ENCODE data around the gene KIF17. TPM values are rescaled to one million over a fixed set of nuclear protein-coding genes. Genes with fewer than 3 reads are reported as not detected.
A peak's percentile ranks its signal among the peaks of the same experiment; 100 is the strongest.

KIF17 gene
- total RNA-seq, 1 experiment from 2014 or later, result 5.1 TPM

GRCh38 chr1:20716232-20716631, 1.6 kb downstream of the KIF17 start:
- H3K23me2 ChIP-seq (ENCODE audit: insufficient read length, low read depth, low read length, poor library complexity, severe bottlenecking), result peaks cover 7% of the 10 kb centered on the region
- H2AK5ac ChIP-seq (ENCODE audit: insufficient read length, low read length), result no peak overlapping the region
- WGBS (ENCODE audit: extremely low coverage, insufficient read length, low lambda C conversion rate), result no CpG with 5 or more reads among the region's 13 CpGs
- no peak overlapping the region for H3K4ac ChIP-seq (ENCODE audit: low read depth, low read length)
- Mint-ChIP-seq H3K36me3 (ENCODE audit: insufficient read depth in 1 of 3, low read depth in 3 of 3) (peaks cover 0 to 8% (median 0%) of the 10 kb centered on the region in 3 experiments; a peak in 1 of 7 replicates), H3K27me3 (ENCODE audit: low read depth) (peaks cover 48% of the 10 kb centered on the region), H3K4me1 (peaks cover 4 to 14% of the 10 kb centered on the region in 2 experiments), H3K4me3 (peak overlapping the region; percentile 49 to 77; a peak in 4 of 5 replicates), H3K9me3 (no peaks in the 10 kb centered on the region), H3K27ac (no peak overlapping the region; a peak in 1 of 7 replicates)
- no peak overlapping the region for H2BK20ac ChIP-seq (ENCODE audit: low read depth, low read length, poor library complexity, severe bottlenecking)
- H2AFZ ChIP-seq (ENCODE audit: low read length), result no peak overlapping the region
- H4K20me1 ChIP-seq (ENCODE audit: control insufficient read depth, insufficient read depth, insufficient read length), result peaks cover 5% of the 10 kb centered on the region
- H3T11ph ChIP-seq (ENCODE audit: low read length), result no peak overlapping the region
- no peak overlapping the region for H2BK12ac ChIP-seq (ENCODE audit: insufficient read length, low read depth, low read length)
- H3K9ac ChIP-seq (ENCODE audit: extremely low read depth, insufficient read length, low read length), result no peak overlapping the region
- no peak overlapping the region for H4K8ac ChIP-seq (replicated peaks; ENCODE audit: insufficient read length, low read depth, low read length)
- no peak overlapping the region for H3K4me2 ChIP-seq (ENCODE audit: insufficient read depth, insufficient read length, low read length)
- no peak overlapping the region for H2BK5ac ChIP-seq (ENCODE audit: insufficient read length, low read length)
- H3K18ac ChIP-seq (ENCODE audit: insufficient read length, low read depth, low read length), result no peak overlapping the region
- H3K56ac ChIP-seq (ENCODE audit: insufficient read length, low read depth, low read length), result no peak overlapping the region
- no peaks in the 10 kb centered on the region for H3K79me1 ChIP-seq (ENCODE audit: insufficient read depth, low read depth, low read length, poor library complexity, severe bottlenecking)
- H2BK15ac ChIP-seq (ENCODE audit: low read depth, low read length), result no peak overlapping the region
- H3K14ac ChIP-seq (ENCODE audit: insufficient read depth, low read length), result no peak overlapping the region
- no peak overlapping the region for H2BK120ac ChIP-seq (ENCODE audit: low read depth, low read length, poor library complexity, severe bottlenecking)
- H3K23ac ChIP-seq (ENCODE audit: insufficient read length, low read depth, low read length), result no peak overlapping the region
- no peaks in the 10 kb centered on the region; the same call in 1 of the 2 replicates for H3K27me3 ChIP-seq (ENCODE audit: insufficient read depth, low read length)
- H3K79me2 ChIP-seq (ENCODE audit: insufficient read depth, low read length), result no peaks in the 10 kb centered on the region
- H3K27ac ChIP-seq (ENCODE audit: insufficient read length, low read depth, low read length), result no peak overlapping the region
- DNase-seq, result no peak
- TF ChIP-seq CTCF (conservative IDR thresholded peaks at IDR 0.05), result no peak
- no peaks in the 10 kb centered on the region for H3K4me1 ChIP-seq (ENCODE audit: insufficient read depth, low read length)
- H4K91ac ChIP-seq (ENCODE audit: insufficient read length, low read depth, low read length), result no peak overlapping the region
- no peaks in the 10 kb centered on the region for H3K9me3 ChIP-seq (ENCODE audit: control insufficient read depth, low read depth, low read length)
- H4K5ac ChIP-seq (ENCODE audit: insufficient read length, low read depth, low read length), result no peak overlapping the region

Data from H9 (cell line).